Measurements from ENCODE around the gene FEZF2. TPM values are rescaled to one million over a fixed set of nuclear protein-coding genes. Genes with fewer than 3 reads are reported as not detected.

FEZF2 gene
- polyA plus RNA-seq, 1 donor = not detected

DNA sequence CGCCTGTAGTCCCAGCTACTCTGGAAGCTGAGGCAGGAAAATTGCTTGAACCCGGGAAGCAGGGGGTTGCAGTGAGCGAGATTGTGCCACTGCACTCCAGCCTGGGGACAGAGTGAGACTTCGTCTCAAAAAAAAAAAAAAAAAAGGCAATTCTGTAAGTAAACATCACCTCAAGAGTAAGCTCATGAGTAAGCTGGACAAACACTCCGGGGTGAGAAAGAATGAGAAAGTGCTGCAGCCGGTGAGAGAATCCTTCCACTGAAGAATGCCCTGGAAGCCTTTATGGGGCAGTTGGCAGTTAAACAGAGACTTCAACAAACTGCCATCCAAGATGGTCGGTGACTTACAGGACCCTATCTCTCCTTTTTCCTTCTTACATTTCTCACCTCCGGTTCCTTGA is 47.5 kb downstream of the FEZF2 start:
- no peak for DNase-seq

DNA sequence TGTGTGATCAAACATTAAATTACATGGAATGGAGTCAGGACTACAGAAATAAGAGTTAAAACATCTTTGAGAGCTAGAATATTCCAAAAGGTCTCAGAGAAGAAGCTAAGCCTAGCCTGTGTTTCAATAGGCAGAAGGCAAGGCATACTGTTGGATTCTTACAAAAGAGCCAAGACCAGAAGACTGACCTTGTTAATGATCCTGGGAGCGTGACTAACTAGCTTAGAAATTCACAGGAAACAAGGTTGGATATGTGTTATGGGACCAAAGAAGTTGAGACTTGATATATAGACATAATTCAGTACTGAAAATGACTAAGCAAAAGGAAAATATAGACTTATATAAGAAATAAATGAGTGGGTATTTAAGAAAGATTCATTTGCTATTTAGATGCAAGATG is 50.1 kb downstream of the FEZF2 start:
- no peak for DNase-seq
